ENCODE measurements around the gene FLT3. TPM values are rescaled to one million over a fixed set of nuclear protein-coding genes. Genes with fewer than 3 reads are reported as not detected.

FLT3 gene
- total and polyA plus RNA-seq, 10 of the 15 experiments (the other 5 are each of a cell fraction or from before 2014, with no cell fraction given) = 0.04 to 0.19 (median 0.11) TPM; not detected in 1

DNA sequence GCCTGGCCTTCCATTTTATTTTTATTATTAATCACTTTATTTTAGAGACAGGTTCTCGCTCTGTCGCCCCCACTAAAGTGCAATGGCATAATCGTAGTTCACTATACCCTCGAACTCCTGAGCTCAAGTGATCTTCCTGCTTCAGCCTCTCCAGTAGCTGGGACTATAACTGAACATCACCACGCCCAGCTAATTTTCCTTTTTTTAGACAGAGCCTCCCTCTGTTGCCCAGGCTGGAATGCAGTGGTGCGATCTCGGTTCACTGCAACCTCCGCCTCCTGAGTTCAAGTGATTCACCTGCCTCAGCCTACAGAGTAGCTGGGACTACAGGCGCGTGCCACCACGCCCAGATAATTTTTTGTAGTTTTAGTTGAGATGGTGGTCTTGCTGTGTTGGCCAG, 31.3 kb upstream of the FLT3 start:
- in situ Hi-C loops (cut with MboI) = no loop called here
- TF ChIP-seq RAD51 (IDR thresholded peaks at IDR 0.05) (no peak), JUND (IDR thresholded peaks at IDR 0.05; ENCODE audit: low read depth, low read length) (no peak), HDGF (IDR thresholded peaks at IDR 0.05) (no peak), STAT3 (IDR thresholded peaks at IDR 0.05; ENCODE audit: low read depth, low read length) (no peak), DPF2 (IDR thresholded peaks at IDR 0.05) (no peak), CBX5 (IDR thresholded peaks at IDR 0.05; ENCODE audit: low read depth) (no peak), MTA3 (IDR thresholded peaks at IDR 0.05; ENCODE audit: borderline replicate concordance, low read length) (no peak), RBBP5 (conservative IDR thresholded peaks at IDR 0.05) (no peak), IRF4 (IDR thresholded peaks at IDR 0.05; ENCODE audit: low read depth, low read length) (no peak)
- TF ChIP-seq, protein P1, sequence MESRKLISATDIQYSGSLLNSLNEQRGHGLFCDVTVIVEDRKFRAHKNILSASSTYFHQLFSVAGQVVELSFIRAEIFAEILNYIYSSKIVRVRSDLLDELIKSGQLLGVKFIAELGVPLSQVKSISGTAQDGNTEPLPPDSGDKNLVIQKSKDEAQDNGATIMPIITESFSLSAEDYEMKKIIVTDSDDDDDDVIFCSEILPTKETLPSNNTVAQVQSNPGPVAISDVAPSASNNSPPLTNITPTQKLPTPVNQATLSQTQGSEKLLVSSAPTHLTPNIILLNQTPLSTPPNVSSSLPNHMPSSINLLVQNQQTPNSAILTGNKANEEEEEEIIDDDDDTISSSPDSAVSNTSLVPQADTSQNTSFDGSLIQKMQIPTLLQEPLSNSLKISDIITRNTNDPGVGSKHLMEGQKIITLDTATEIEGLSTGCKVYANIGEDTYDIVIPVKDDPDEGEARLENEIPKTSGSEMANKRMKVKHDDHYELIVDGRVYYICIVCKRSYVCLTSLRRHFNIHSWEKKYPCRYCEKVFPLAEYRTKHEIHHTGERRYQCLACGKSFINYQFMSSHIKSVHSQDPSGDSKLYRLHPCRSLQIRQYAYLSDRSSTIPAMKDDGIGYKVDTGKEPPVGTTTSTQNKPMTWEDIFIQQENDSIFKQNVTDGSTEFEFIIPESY (IDR thresholded peaks at IDR 0.05) = no peak
- TF ChIP-seq, protein P2, sequence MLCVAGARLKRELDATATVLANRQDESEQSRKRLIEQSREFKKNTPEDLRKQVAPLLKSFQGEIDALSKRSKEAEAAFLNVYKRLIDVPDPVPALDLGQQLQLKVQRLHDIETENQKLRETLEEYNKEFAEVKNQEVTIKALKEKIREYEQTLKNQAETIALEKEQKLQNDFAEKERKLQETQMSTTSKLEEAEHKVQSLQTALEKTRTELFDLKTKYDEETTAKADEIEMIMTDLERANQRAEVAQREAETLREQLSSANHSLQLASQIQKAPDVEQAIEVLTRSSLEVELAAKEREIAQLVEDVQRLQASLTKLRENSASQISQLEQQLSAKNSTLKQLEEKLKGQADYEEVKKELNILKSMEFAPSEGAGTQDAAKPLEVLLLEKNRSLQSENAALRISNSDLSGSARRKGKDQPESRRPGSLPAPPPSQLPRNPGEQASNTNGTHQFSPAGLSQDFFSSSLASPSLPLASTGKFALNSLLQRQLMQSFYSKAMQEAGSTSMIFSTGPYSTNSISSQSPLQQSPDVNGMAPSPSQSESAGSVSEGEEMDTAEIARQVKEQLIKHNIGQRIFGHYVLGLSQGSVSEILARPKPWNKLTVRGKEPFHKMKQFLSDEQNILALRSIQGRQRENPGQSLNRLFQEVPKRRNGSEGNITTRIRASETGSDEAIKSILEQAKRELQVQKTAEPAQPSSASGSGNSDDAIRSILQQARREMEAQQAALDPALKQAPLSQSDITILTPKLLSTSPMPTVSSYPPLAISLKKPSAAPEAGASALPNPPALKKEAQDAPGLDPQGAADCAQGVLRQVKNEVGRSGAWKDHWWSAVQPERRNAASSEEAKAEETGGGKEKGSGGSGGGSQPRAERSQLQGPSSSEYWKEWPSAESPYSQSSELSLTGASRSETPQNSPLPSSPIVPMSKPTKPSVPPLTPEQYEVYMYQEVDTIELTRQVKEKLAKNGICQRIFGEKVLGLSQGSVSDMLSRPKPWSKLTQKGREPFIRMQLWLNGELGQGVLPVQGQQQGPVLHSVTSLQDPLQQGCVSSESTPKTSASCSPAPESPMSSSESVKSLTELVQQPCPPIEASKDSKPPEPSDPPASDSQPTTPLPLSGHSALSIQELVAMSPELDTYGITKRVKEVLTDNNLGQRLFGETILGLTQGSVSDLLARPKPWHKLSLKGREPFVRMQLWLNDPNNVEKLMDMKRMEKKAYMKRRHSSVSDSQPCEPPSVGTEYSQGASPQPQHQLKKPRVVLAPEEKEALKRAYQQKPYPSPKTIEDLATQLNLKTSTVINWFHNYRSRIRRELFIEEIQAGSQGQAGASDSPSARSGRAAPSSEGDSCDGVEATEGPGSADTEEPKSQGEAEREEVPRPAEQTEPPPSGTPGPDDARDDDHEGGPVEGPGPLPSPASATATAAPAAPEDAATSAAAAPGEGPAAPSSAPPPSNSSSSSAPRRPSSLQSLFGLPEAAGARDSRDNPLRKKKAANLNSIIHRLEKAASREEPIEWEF (IDR thresholded peaks at IDR 0.05; ENCODE audit: insufficient replicate concordance, low read depth, low read length) = no peak
- TF ChIP-seq, protein P3, sequence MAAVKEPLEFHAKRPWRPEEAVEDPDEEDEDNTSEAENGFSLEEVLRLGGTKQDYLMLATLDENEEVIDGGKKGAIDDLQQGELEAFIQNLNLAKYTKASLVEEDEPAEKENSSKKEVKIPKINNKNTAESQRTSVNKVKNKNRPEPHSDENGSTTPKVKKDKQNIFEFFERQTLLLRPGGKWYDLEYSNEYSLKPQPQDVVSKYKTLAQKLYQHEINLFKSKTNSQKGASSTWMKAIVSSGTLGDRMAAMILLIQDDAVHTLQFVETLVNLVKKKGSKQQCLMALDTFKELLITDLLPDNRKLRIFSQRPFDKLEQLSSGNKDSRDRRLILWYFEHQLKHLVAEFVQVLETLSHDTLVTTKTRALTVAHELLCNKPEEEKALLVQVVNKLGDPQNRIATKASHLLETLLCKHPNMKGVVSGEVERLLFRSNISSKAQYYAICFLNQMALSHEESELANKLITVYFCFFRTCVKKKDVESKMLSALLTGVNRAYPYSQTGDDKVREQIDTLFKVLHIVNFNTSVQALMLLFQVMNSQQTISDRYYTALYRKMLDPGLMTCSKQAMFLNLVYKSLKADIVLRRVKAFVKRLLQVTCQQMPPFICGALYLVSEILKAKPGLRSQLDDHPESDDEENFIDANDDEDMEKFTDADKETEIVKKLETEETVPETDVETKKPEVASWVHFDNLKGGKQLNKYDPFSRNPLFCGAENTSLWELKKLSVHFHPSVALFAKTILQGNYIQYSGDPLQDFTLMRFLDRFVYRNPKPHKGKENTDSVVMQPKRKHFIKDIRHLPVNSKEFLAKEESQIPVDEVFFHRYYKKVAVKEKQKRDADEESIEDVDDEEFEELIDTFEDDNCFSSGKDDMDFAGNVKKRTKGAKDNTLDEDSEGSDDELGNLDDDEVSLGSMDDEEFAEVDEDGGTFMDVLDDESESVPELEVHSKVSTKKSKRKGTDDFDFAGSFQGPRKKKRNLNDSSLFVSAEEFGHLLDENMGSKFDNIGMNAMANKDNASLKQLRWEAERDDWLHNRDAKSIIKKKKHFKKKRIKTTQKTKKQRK (IDR thresholded peaks at IDR 0.05; ENCODE audit: low read depth, low read length) = no peak

More for the DNA sequence above, 31.3 kb upstream of the FLT3 start:
- CTCF ChIA-PET = interaction anchor here (1.2 kb wide), 1 partner anchor 507 kb away, joined by 4 read pairs; no protein-coding TSS in a partner anchor
- no peaks in the 10 kb centered on the region for H3K27me3 ChIP-seq (replicated peaks in 1 of 2; ENCODE audit: control insufficient read depth in 2 of 2, insufficient read depth in 2 of 2, low read length in 1 of 2)
- SMC1A ChIA-PET (ENCODE audit: uncharacterized antibody, unreplicated experiment) = interaction anchor here (1.6 kb wide), 1 partner anchor 102 kb away, joined by 3 read pairs; no protein-coding TSS in a partner anchor
- intact Hi-C loops (cut with micrococcal nuclease; ENCODE audit: unreplicated experiment) = no loop called here
- DNase-seq (ENCODE audit: low read depth, low spot score) (no peak), ATAC-seq (no peak), FAIRE-seq (no peak)
- H3K27ac ChIP-seq (ENCODE audit: control insufficient read depth, insufficient read depth) = no peak overlapping the region
- no peak overlapping the region for H3K4me3 ChIP-seq
- POLR2A ChIA-PET = no interaction called here
- H3K4me2 ChIP-seq (ENCODE audit: control insufficient read depth, insufficient read depth) = no peak overlapping the region
- H3K9me3 ChIP-seq (replicated peaks; ENCODE audit: control insufficient read depth, insufficient read depth, low read length) = no peaks in the 10 kb centered on the region
- RAD21 ChIA-PET (ENCODE audit: unreplicated experiment) = no interaction called here
- H4K20me1 ChIP-seq (ENCODE audit: control insufficient read depth, insufficient read depth) = no peaks in the 10 kb centered on the region
- peaks cover 5% of the 10 kb centered on the region; the same call in 1 of the 2 replicates for H3K4me1 ChIP-seq (ENCODE audit: control insufficient read depth, insufficient read depth, low read length)
- 95% methylated on average over 11 of the region's 11 CpGs for WGBS (ENCODE audit: insufficient coverage, insufficient replicate concordance, low lambda C conversion rate, missing lambda C conversion rate)
- no peak overlapping the region for H3K9ac ChIP-seq (ENCODE audit: control insufficient read depth, insufficient read depth, low read length)
- no peaks in the 10 kb centered on the region for H3K36me3 ChIP-seq (ENCODE audit: control insufficient read depth in 2 of 2, insufficient read depth in 2 of 2, low read length in 1 of 2)
- H3K79me2 ChIP-seq (ENCODE audit: control insufficient read depth, insufficient read depth, low read length) = peaks cover under 1% of the 10 kb centered on the region
- no peak overlapping the region for H2AFZ ChIP-seq (ENCODE audit: control insufficient read depth, low read depth, low read length)
- no TSS peak for BruUV-seq (replicated peaks)
